HepG2 (cell line): ENCODE results near the gene RHOXF1. TPM values are rescaled to one million over a fixed set of nuclear protein-coding genes. Genes with fewer than 3 reads are reported as not detected.

Experiments
- ATAC-seq: fragments of 200-7000 bp; cut with Tn5 transposase; 3 replicates; pipeline ENCODE4 v1.9.1; 2020; ENCODE audit warnings: mild to moderate bottlenecking, moderate library complexity
- BruUV-seq: library from RNA; stranded (reverse); fragments of 400-500 nt; replicated peaks from 2 replicates; lab custom pipeline; 2021; lab: Mats Ljungman, UMichigan
- CTCF ChIA-PET: fragments of 300-600 bp; formaldehyde crosslinking; extraction: SDS; loops from one replicate; lab custom pipeline; 2021; ENCODE audit warnings: low total read pairs, inconsistent platforms, low intra/inter-chr PET ratio; lab: Yijun Ruan, JAX
- POLR2A ChIA-PET: fragments of 350-600 bp; sonication (Branson Sonifier 250); formaldehyde crosslinking; loops from one replicate; lab custom pipeline; 2020; ENCODE audit warnings: antibody characterized with exemption, inconsistent platforms; lab: Yijun Ruan, JAX
- DNase-seq: peaks from one replicate; pipeline ENCODE4 v3.0.0-alpha.2; 2015; ENCODE audit warnings: low spot score
- FAIRE-seq: peaks from 3 replicates; lab custom pipeline; 2011; peaks lifted over from hg19 to GRCh38; lab: Jason Lieb, UNC
- H2AFZ ChIP-seq: one replicate; pipeline ENCODE4 v1.6.1; 2011; ENCODE audit warnings: low read length, inconsistent platforms
- H3K27ac ChIP-seq: fragments of 300-600 bp; 3 replicates; pipeline ENCODE4 v1.8.0; 2011; ENCODE audit warnings: mixed run types, mild to moderate bottlenecking, mixed read lengths, low read length, inconsistent platforms; ENCODE audit not compliant: insufficient read depth; ENCODE audit errors: extremely low read length
- H3K27me3 ChIP-seq, 2 experiments: fragments of 200-600 bp in 1 of 2; 2 replicates in 1 of 2; 3 replicates in 1 of 2; pipeline versions ENCODE4 v1.6.0 to v1.8.0; 2011; ENCODE audit warnings: low read length in 2 of 2, mild to moderate bottlenecking in 2 of 2, moderate library complexity in 2 of 2, inconsistent platforms in 1 of 2; ENCODE audit not compliant: insufficient read depth in 2 of 2, control insufficient read depth in 1 of 2
- H3K36me3 ChIP-seq, 2 experiments: fragments of 200-600 bp in 1 of 2; replicated peaks in 1 of 2; 2 replicates in 1 of 2; 3 replicates in 1 of 2; pipeline versions ENCODE4 v1.5.1 to v1.8.0; 2011; ENCODE audit warnings: low read length in 2 of 2, inconsistent platforms in 1 of 2; ENCODE audit not compliant: insufficient read depth in 2 of 2, control insufficient read depth in 1 of 2
- H3K4me1 ChIP-seq: 2 replicates; pipeline ENCODE4 v1.5.1; 2012; ENCODE audit warnings: low read length, inconsistent platforms; ENCODE audit not compliant: insufficient read depth
- H3K4me2 ChIP-seq: 2 replicates; pipeline ENCODE4 v1.6.0; 2011; ENCODE audit warnings: low read depth, low read length, inconsistent platforms
- H3K4me3 ChIP-seq, 3 experiments: fragments of 200-600 bp in 1 of 3; sonication (generic), shearing (Covaris generic) in 1 of 3; replicated peaks in 1 of 3; 2 replicates each; pipeline ENCODE4 v1.5.1; 2011 to 2016; ENCODE audit warnings: low read length in 3 of 3, inconsistent platforms in 2 of 3, low read depth in 2 of 3, mild to moderate bottlenecking in 2 of 3, control low read depth in 1 of 3, mixed read lengths in 1 of 3; ENCODE audit not compliant: insufficient read depth in 1 of 3
- H3K79me2 ChIP-seq: one replicate; pipeline ENCODE4 v1.6.1; 2011; ENCODE audit warnings: low read length, inconsistent platforms; ENCODE audit not compliant: insufficient read depth
- H3K9ac ChIP-seq: 2 replicates; pipeline ENCODE4 v1.6.0; 2011; ENCODE audit warnings: mild to moderate bottlenecking, low read depth, low read length, inconsistent platforms; ENCODE audit not compliant: insufficient read depth
- H3K9me3 ChIP-seq: 2 replicates; pipeline ENCODE4 v1.5.1; 2012; ENCODE audit warnings: mild to moderate bottlenecking, low read length
- H4K20me1 ChIP-seq: 2 replicates; pipeline ENCODE4 v1.6.0; 2011; ENCODE audit warnings: inconsistent platforms, mild to moderate bottlenecking, low read length, moderate library complexity; ENCODE audit not compliant: insufficient read depth
- IKZF1 ChIP-seq: fragments of 450-650 bp; IDR thresholded peaks from 2 replicates; pipeline ENCODE4 v1.7.1; 2016
- JARID2 ChIP-seq: sonication (generic); formaldehyde crosslinking; IDR thresholded peaks from 2 replicates; pipeline ENCODE4 v1.8.1; 2023; ENCODE audit warnings: missing genetic modification reagents, inconsistent platforms; ENCODE audit not compliant: insufficient replicate concordance
- KLF15 ChIP-seq: sonication (generic); formaldehyde crosslinking; IDR thresholded peaks from 2 replicates; pipeline ENCODE4 v1.8.1; 2023; ENCODE audit warnings: borderline replicate concordance, mild to moderate bottlenecking, inconsistent platforms, missing genetic modification reagents, mixed read lengths
- MEIS1 ChIP-seq: sonication (generic); formaldehyde crosslinking; IDR thresholded peaks from 2 replicates; pipeline ENCODE4 v1.9.0; 2021; ENCODE audit warnings: mild to moderate bottlenecking, missing genetic modification reagents, moderate library complexity, borderline replicate concordance
- MEIS2 ChIP-seq: sonication (generic); formaldehyde crosslinking; IDR thresholded peaks from 2 replicates; pipeline ENCODE4 v1.9.0; 2021; ENCODE audit warnings: mild to moderate bottlenecking, missing genetic modification reagents
- NBN ChIP-seq: fragments of 450-650 bp; conservative IDR thresholded peaks from 2 replicates; pipeline ENCODE4 v1.6.1; 2017
- NR2F6 ChIP-seq, 2 experiments: IDR thresholded peaks; 2 replicates each; pipeline ENCODE4 v1.6.1; 2016; ENCODE audit warnings: antibody characterized with exemption in 1 of 2, mild to moderate bottlenecking in 1 of 2
- RELA ChIP-seq: sonication (generic); formaldehyde crosslinking; IDR thresholded peaks from 2 replicates; pipeline ENCODE4 v1.4.0; 2020; ENCODE audit warnings: missing genetic modification reagents
- SMAD1 ChIP-seq: sonication (generic); formaldehyde crosslinking; IDR thresholded peaks from 2 replicates; pipeline ENCODE4 v1.4.0; 2020; ENCODE audit warnings: missing genetic modification reagents, low read depth, mild to moderate bottlenecking, borderline replicate concordance
- SYNCRIP ChIP-seq: fragments of 200-400 bp; formaldehyde crosslinking; IDR thresholded peaks from 2 replicates; pipeline ENCODE4 v1.6.1; 2018; ENCODE audit warnings: mild to moderate bottlenecking, low read depth, low read length; ENCODE audit not compliant: insufficient read depth
- YEATS2 ChIP-seq: sonication (generic); formaldehyde crosslinking; IDR thresholded peaks from 2 replicates; pipeline ENCODE4 v1.4.0; 2020; ENCODE audit warnings: missing genetic modification reagents, borderline replicate concordance
- ZBTB42 ChIP-seq: sonication (generic); formaldehyde crosslinking; IDR thresholded peaks from 2 replicates; pipeline ENCODE4 v1.5.0; 2020; ENCODE audit warnings: mild to moderate bottlenecking, missing genetic modification reagents
- ZNF496 ChIP-seq: sonication (generic); formaldehyde crosslinking; IDR thresholded peaks from 2 replicates; pipeline ENCODE4 v1.8.1; 2023; ENCODE audit warnings: mild to moderate bottlenecking, moderate library complexity, missing genetic modification reagents; ENCODE audit not compliant: insufficient replicate concordance
- ZNF550 ChIP-seq: sonication (generic); formaldehyde crosslinking; IDR thresholded peaks from 2 replicates; pipeline ENCODE4 v1.4.0; 2020; ENCODE audit warnings: mild to moderate bottlenecking, missing genetic modification reagents, borderline replicate concordance
- ZNF703 ChIP-seq: sonication (generic); formaldehyde crosslinking; IDR thresholded peaks from 2 replicates; pipeline ENCODE4 v1.5.1; 2020; ENCODE audit warnings: missing genetic modification reagents, mild to moderate bottlenecking, moderate library complexity, borderline replicate concordance
- ZSCAN29 ChIP-seq: sonication (generic); formaldehyde crosslinking; conservative IDR thresholded peaks from 2 replicates; pipeline ENCODE4 v1.4.0; 2020; ENCODE audit warnings: mild to moderate bottlenecking, missing genetic modification reagents
- in situ Hi-C: cut with HindIII; loops from 2 replicates; pipeline ENCODE4 v1.10.0; 2017; ENCODE audit warnings: low pct_unique_long_range_greater_than_20kb; ENCODE audit not compliant: extremely low pct_ligation_motif_present
- intact Hi-C: fragments of 100-400 bp; cut with micrococcal nuclease; formaldehyde crosslinking; loops from one replicate; pipeline ENCODE4 v1.10.0; 2022; ENCODE audit not compliant: unreplicated experiment
- polyA plus RNA-seq, 8 experiments: library from polyadenylated mRNA; depleted of rRNA in 3 of 8; stranded (reverse) in 7 of 8; unstranded in 1 of 8; fragments of >200 nt; fragmentation: Illumina TruSeq in 4 of 8; extraction: Trizol in 4 of 8; gene quantifications; 2 replicates each; pipeline versions ENCODE4 v1.2.1 to v1.2.3, GENCODE V29; 2011 to 2016; ENCODE audit warnings: low read depth in 4 of 8, missing spikeins in 1 of 8, mixed read lengths in 1 of 8; ENCODE audit not compliant: insufficient read depth in 1 of 8
- total RNA-seq, 5 experiments: library from RNA; depleted of rRNA; stranded (reverse); fragments of >200 nt; fragmentation: Illumina TruSeq; extraction: Trizol; gene quantifications; 2 replicates each; pipeline ENCODE4 v1.2.3, GENCODE V29; 2016; ENCODE audit warnings: low read depth in 1 of 5
- TF ChIP-seq, protein P1 (sequence below): sonication (generic); formaldehyde crosslinking; IDR thresholded peaks from 2 replicates; pipeline ENCODE4 v1.4.0; 2020; ENCODE audit warnings: missing genetic modification reagents
- TF ChIP-seq, protein P2 (sequence below): sonication (generic); formaldehyde crosslinking; IDR thresholded peaks from 2 replicates; pipeline ENCODE4 v1.8.1; 2023; ENCODE audit warnings: missing genetic modification reagents, inconsistent platforms, borderline replicate concordance
- TF ChIP-seq, protein P3 (sequence below): sonication (generic); formaldehyde crosslinking; IDR thresholded peaks from 2 replicates; pipeline ENCODE4 v1.4.0; 2020; ENCODE audit warnings: missing genetic modification reagents

RHOXF1 gene
- total and polyA plus RNA-seq, 2 of the 13 experiments (the other 11 are each of a cell fraction or from before 2014, with no cell fraction given) = not detected

- TF ChIP-seq JARID2 (CRISPR knock-in tag) = no peak
- TF ChIP-seq ZNF703 (CRISPR knock-in tag) = no peak
- no peak for TF ChIP-seq MEIS1 (CRISPR knock-in tag)
- TF ChIP-seq SYNCRIP = no peak
- TF ChIP-seq ZNF550 (CRISPR knock-in tag) = no peak
- no peak for TF ChIP-seq YEATS2 (CRISPR knock-in tag)
- TF ChIP-seq IKZF1 = no peak
- TF ChIP-seq ZSCAN29 (CRISPR knock-in tag) = no peak
- TF ChIP-seq ZNF496 (CRISPR knock-in tag) = no peak
- TF ChIP-seq, all 625 proteins: peak for 0
These were observed 4.5 kb upstream of the RHOXF1 start (continued) for GRCh38 chrX:120120223-120120622.

DNA sequence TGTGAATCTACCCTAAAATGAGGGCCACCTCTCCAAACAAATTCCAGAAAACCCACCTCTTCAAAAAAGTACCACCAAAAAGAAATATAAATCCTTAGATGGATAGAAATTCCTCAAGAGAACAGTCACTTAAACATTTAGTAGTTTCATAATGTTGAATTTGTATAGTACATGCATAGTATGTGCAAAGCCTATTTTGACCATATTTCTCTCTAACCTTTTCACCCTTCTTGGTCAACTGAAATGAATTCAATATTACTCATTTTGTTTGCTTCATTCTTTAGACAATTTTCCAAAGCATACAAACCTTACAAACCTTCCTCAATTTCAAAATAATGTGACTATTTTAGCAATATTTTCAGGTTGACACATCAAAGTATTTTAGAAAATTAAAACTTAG, 4.1 kb downstream of the RHOXF1 start:
- no peak overlapping the region for H3K4me3 ChIP-seq
- no peaks in the 10 kb centered on the region for H3K9me3 ChIP-seq
- H4K20me1 ChIP-seq = no peaks in the 10 kb centered on the region
- ATAC-seq (no peak), DNase-seq (no peak), FAIRE-seq (no peak)
- no peaks in the 10 kb centered on the region for H3K27me3 ChIP-seq
- no peak overlapping the region for H3K4me2 ChIP-seq
- H3K4me1 ChIP-seq = no peaks in the 10 kb centered on the region
- no TSS peak for BruUV-seq
- CTCF ChIA-PET = no interaction called here
- H3K36me3 ChIP-seq = no peaks in the 10 kb centered on the region
- intact Hi-C loops (no loop called here), in situ Hi-C loops (no loop called here)
- POLR2A ChIA-PET = no interaction called here
- H3K79me2 ChIP-seq = no peaks in the 10 kb centered on the region
- no peak overlapping the region for H3K9ac ChIP-seq
- no peak overlapping the region for H3K27ac ChIP-seq
- H2AFZ ChIP-seq = no peak overlapping the region
- TF ChIP-seq MEIS2 (no peak), NR2F6 (IDR thresholded peaks at IDR 0.05) (no peak), NR2F6 (CRISPR knock-in tag; IDR thresholded peaks at IDR 0.05) (no peak), SMAD1 (no peak), KLF15 (no peak), ZBTB42 (CRISPR knock-in tag) (no peak), RELA (no peak), NBN (no peak)
- TF ChIP-seq, protein P1, sequence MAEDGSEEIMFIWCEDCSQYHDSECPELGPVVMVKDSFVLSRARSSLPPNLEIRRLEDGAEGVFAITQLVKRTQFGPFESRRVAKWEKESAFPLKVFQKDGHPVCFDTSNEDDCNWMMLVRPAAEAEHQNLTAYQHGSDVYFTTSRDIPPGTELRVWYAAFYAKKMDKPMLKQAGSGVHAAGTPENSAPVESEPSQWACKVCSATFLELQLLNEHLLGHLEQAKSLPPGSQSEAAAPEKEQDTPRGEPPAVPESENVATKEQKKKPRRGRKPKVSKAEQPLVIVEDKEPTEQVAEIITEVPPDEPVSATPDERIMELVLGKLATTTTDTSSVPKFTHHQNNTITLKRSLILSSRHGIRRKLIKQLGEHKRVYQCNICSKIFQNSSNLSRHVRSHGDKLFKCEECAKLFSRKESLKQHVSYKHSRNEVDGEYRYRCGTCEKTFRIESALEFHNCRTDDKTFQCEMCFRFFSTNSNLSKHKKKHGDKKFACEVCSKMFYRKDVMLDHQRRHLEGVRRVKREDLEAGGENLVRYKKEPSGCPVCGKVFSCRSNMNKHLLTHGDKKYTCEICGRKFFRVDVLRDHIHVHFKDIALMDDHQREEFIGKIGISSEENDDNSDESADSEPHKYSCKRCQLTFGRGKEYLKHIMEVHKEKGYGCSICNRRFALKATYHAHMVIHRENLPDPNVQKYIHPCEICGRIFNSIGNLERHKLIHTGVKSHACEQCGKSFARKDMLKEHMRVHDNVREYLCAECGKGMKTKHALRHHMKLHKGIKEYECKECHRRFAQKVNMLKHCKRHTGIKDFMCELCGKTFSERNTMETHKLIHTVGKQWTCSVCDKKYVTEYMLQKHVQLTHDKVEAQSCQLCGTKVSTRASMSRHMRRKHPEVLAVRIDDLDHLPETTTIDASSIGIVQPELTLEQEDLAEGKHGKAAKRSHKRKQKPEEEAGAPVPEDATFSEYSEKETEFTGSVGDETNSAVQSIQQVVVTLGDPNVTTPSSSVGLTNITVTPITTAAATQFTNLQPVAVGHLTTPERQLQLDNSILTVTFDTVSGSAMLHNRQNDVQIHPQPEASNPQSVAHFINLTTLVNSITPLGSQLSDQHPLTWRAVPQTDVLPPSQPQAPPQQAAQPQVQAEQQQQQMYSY (CRISPR knock-in tag) = no peak
- TF ChIP-seq, protein P2, sequence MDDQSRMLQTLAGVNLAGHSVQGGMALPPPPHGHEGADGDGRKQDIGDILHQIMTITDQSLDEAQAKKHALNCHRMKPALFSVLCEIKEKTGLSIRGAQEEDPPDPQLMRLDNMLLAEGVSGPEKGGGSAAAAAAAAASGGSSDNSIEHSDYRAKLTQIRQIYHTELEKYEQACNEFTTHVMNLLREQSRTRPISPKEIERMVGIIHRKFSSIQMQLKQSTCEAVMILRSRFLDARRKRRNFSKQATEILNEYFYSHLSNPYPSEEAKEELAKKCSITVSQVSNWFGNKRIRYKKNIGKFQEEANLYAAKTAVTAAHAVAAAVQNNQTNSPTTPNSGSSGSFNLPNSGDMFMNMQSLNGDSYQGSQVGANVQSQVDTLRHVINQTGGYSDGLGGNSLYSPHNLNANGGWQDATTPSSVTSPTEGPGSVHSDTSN = no peak
- TF ChIP-seq, protein P3, sequence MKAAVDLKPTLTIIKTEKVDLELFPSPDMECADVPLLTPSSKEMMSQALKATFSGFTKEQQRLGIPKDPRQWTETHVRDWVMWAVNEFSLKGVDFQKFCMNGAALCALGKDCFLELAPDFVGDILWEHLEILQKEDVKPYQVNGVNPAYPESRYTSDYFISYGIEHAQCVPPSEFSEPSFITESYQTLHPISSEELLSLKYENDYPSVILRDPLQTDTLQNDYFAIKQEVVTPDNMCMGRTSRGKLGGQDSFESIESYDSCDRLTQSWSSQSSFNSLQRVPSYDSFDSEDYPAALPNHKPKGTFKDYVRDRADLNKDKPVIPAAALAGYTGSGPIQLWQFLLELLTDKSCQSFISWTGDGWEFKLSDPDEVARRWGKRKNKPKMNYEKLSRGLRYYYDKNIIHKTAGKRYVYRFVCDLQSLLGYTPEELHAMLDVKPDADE (CRISPR knock-in tag) = no peak
